Measurements from ENCODE around the gene HAS3.

The HAS3 gene

GRCh38 chr16:69094501-69094900 is 11.0 kb upstream of the HAS3 start:
- DNase-seq: no peak

- no peak for DNase-seq
These were observed 10.3 kb upstream of the HAS3 start for GRCh38 chr16:69095193-69095592.

GRCh38 chr16:69100071-69100691 is 5.3 kb upstream of the HAS3 start:
- no peak for DNase-seq

GRCh38 chr16:69106491-69107315 is 1.2 kb downstream of the HAS3 start:
- DNase-seq: no peak

GRCh38 chr16:69107316-69107962 is 2.0 kb downstream of the HAS3 start:
- no peak for DNase-seq

- DNase-seq: no peak
These were observed 2.8 kb downstream of the HAS3 start for GRCh38 chr16:69108064-69108904.

- DNase-seq: no peak
These were observed 3.4 kb downstream of the HAS3 start for GRCh38 chr16:69108905-69109252.

GRCh38 chr16:69109486-69110270 is 4.2 kb downstream of the HAS3 start:
- DNase-seq: no peak

GRCh38 chr16:69110406-69110805 is 5.0 kb downstream of the HAS3 start:
- no peak for DNase-seq

- DNase-seq: no peak
These were observed 5.9 kb downstream of the HAS3 start for GRCh38 chr16:69111216-69111875.

- DNase-seq: no peak
These were observed 6.4 kb downstream of the HAS3 start for GRCh38 chr16:69111876-69112230.

GRCh38 chr16:69112285-69113129 is 7.1 kb downstream of the HAS3 start:
- DNase-seq: peak; percentile 31

GRCh38 chr16:69113216-69113615 is 7.8 kb downstream of the HAS3 start:
- no peak for DNase-seq

- no peak for DNase-seq
These were observed 9.0 kb downstream of the HAS3 start for GRCh38 chr16:69114346-69114975.

- no peak for DNase-seq
These were observed 9.5 kb downstream of the HAS3 start for GRCh38 chr16:69114976-69115355.

- DNase-seq: no peak
These were observed 9.9 kb downstream of the HAS3 start for GRCh38 chr16:69115361-69115760.

GRCh38 chr16:69115837-69116236 is 10.4 kb downstream of the HAS3 start:
- no peak for DNase-seq

- DNase-seq: no peak
These were observed 10.9 kb downstream of the HAS3 start for GRCh38 chr16:69116256-69116875.

GRCh38 chr16:69116906-69117305 is 11.5 kb downstream of the HAS3 start:
- no peak for DNase-seq

- no peak for DNase-seq
These were observed 13.0 kb downstream of the HAS3 start for GRCh38 chr16:69118468-69118867.

All from CD4-positive, alpha-beta T cell treated with Interleukin-21 for 1 hour (primary cell).